ENCODE measurements around the gene NELL1.

Gene NELL1

GRCh38 chr11:21037850-21038249, 368.5 kb downstream of the NELL1 start:
- Histone ChIP-seq H3K4me2 (ENCODE audit: low read depth, low read length, poor library complexity, severe bottlenecking) (no peak overlapping the region), H3K27me3 (ENCODE audit: insufficient read depth, low read length, poor library complexity, severe bottlenecking) (no peaks in the 10 kb centered on the region), H3K36me3 (ENCODE audit: insufficient read depth, low read length) (no peaks in the 10 kb centered on the region), H3K4me3 (ENCODE audit: low read length, poor library complexity, severe bottlenecking) (no peak overlapping the region), H2AFZ (ENCODE audit: low read length) (no peak overlapping the region), H4K20me1 (ENCODE audit: insufficient read depth, low read length, poor library complexity, severe bottlenecking) (no peaks in the 10 kb centered on the region), H3K9me3 (ENCODE audit: insufficient read depth, low read depth, low read length) (no peaks in the 10 kb centered on the region; the same call in 1 of the 2 replicates), H3K79me2 (ENCODE audit: insufficient read depth, low read length) (no peaks in the 10 kb centered on the region), H3K9me2 (replicated peaks; ENCODE audit: low read depth, low read length) (no peaks in the 10 kb centered on the region), H3F3A (ENCODE audit: low read depth) (no peaks in the 10 kb centered on the region), H3K4me1 (ENCODE audit: insufficient read depth, low read length, poor library complexity, severe bottlenecking) (no peaks in the 10 kb centered on the region), H3K9ac (ENCODE audit: low read depth, low read length, poor library complexity, severe bottlenecking) (no peak overlapping the region)
- no peak for TF ChIP-seq EZH2phosphoT487 (IDR thresholded peaks at IDR 0.05; ENCODE audit: borderline replicate concordance)
- TF ChIP-seq CTCF (conservative IDR thresholded peaks at IDR 0.05; ENCODE audit: low read length), result no peak

GRCh38 chr11:21038801-21039200, 369.4 kb downstream of the NELL1 start:
- H4K20me1 ChIP-seq (ENCODE audit: insufficient read depth, low read length, poor library complexity, severe bottlenecking), result no peaks in the 10 kb centered on the region
- no peak overlapping the region for H3K4me2 ChIP-seq (ENCODE audit: low read depth, low read length, poor library complexity, severe bottlenecking)
- no peak overlapping the region for H3K4me3 ChIP-seq (ENCODE audit: low read length, poor library complexity, severe bottlenecking)
- no peaks in the 10 kb centered on the region for H3K36me3 ChIP-seq (ENCODE audit: insufficient read depth, low read length)
- TF ChIP-seq EZH2phosphoT487 (IDR thresholded peaks at IDR 0.05; ENCODE audit: borderline replicate concordance) (no peak), CTCF (conservative IDR thresholded peaks at IDR 0.05; ENCODE audit: low read length) (no peak)
- no peaks in the 10 kb centered on the region for H3K27me3 ChIP-seq (ENCODE audit: insufficient read depth, low read length, poor library complexity, severe bottlenecking)
- no peak overlapping the region for H3K9ac ChIP-seq (ENCODE audit: low read depth, low read length, poor library complexity, severe bottlenecking)
- H3F3A ChIP-seq (ENCODE audit: low read depth), result no peaks in the 10 kb centered on the region
- no peaks in the 10 kb centered on the region for H3K4me1 ChIP-seq (ENCODE audit: insufficient read depth, low read length, poor library complexity, severe bottlenecking)
- H3K79me2 ChIP-seq (ENCODE audit: insufficient read depth, low read length), result no peaks in the 10 kb centered on the region
- H2AFZ ChIP-seq (ENCODE audit: low read length), result no peak overlapping the region
- no peaks in the 10 kb centered on the region for H3K9me2 ChIP-seq (replicated peaks; ENCODE audit: low read depth, low read length)
- no peaks in the 10 kb centered on the region; the same call in 1 of the 2 replicates for H3K9me3 ChIP-seq (ENCODE audit: insufficient read depth, low read depth, low read length)

- H3F3A ChIP-seq (ENCODE audit: low read depth), result no peaks in the 10 kb centered on the region
- no peaks in the 10 kb centered on the region for H3K79me2 ChIP-seq (ENCODE audit: insufficient read depth, low read length)
- H3K9me2 ChIP-seq (replicated peaks; ENCODE audit: low read depth, low read length), result no peaks in the 10 kb centered on the region
- H2AFZ ChIP-seq (ENCODE audit: low read length), result no peak overlapping the region
- H3K9me3 ChIP-seq (ENCODE audit: insufficient read depth, low read depth, low read length), result no peaks in the 10 kb centered on the region
- no peak overlapping the region for H3K9ac ChIP-seq (ENCODE audit: low read depth, low read length, poor library complexity, severe bottlenecking)
- H3K27me3 ChIP-seq (ENCODE audit: insufficient read depth, low read length, poor library complexity, severe bottlenecking), result no peaks in the 10 kb centered on the region
- no peak overlapping the region for H3K4me2 ChIP-seq (ENCODE audit: low read depth, low read length, poor library complexity, severe bottlenecking)
- no peak for TF ChIP-seq EZH2phosphoT487 (IDR thresholded peaks at IDR 0.05; ENCODE audit: borderline replicate concordance)
- TF ChIP-seq CTCF (conservative IDR thresholded peaks at IDR 0.05; ENCODE audit: low read length), result no peak
- no peaks in the 10 kb centered on the region for H3K36me3 ChIP-seq (ENCODE audit: insufficient read depth, low read length)
- H4K20me1 ChIP-seq (ENCODE audit: insufficient read depth, low read length, poor library complexity, severe bottlenecking), result no peaks in the 10 kb centered on the region
- H3K4me3 ChIP-seq (ENCODE audit: low read length, poor library complexity, severe bottlenecking), result no peak overlapping the region
- no peaks in the 10 kb centered on the region for H3K4me1 ChIP-seq (ENCODE audit: insufficient read depth, low read length, poor library complexity, severe bottlenecking)
Measured at GRCh38 chr11:21040630-21041029, 371.2 kb downstream of the NELL1 start.
